Measurements from ENCODE around the gene EMX1.

EMX1 gene

GRCh38 chr2:72961036-72961720, 43.9 kb downstream of the EMX1 start:
- DNase-seq: no peak

GRCh38 chr2:72961853-72962468, 44.6 kb downstream of the EMX1 start:
- DNase-seq: no peak

- DNase-seq: no peak
Measured at GRCh38 chr2:72962911-72963310, 45.6 kb downstream of the EMX1 start.

GRCh38 chr2:72963423-72964145, 46.3 kb downstream of the EMX1 start:
- DNase-seq: peak; percentile 47

GRCh38 chr2:72964146-72964525, 46.8 kb downstream of the EMX1 start:
- DNase-seq: no peak

GRCh38 chr2:72965016-72965415, 47.7 kb downstream of the EMX1 start:
- DNase-seq: no peak

- DNase-seq: no peak
Measured at GRCh38 chr2:72965770-72966450, 48.6 kb downstream of the EMX1 start.

GRCh38 chr2:72968286-72968685, 51.0 kb downstream of the EMX1 start:
- DNase-seq: no peak

GRCh38 chr2:72969706-72970105, 52.4 kb downstream of the EMX1 start:
- no peak for DNase-seq

- DNase-seq: no peak
Measured at GRCh38 chr2:72971036-72971435, 53.7 kb downstream of the EMX1 start.

- no peak for DNase-seq
Measured at GRCh38 chr2:72972352-72973136, 55.2 kb downstream of the EMX1 start.

GRCh38 chr2:72973137-72973535, 55.8 kb downstream of the EMX1 start:
- DNase-seq: no peak

- peak; percentile 77 for DNase-seq
Measured at GRCh38 chr2:72973566-72974435, 56.5 kb downstream of the EMX1 start.

- peak; percentile 55 for DNase-seq
Measured at GRCh38 chr2:72974436-72974754, 57.1 kb downstream of the EMX1 start.

- peak; percentile 6 for DNase-seq
Measured at GRCh38 chr2:72975017-72975416, 57.7 kb downstream of the EMX1 start.

GRCh38 chr2:72979896-72980295, 62.6 kb downstream of the EMX1 start:
- no peak for DNase-seq

GRCh38 chr2:72980535-72981217, 63.4 kb downstream of the EMX1 start:
- DNase-seq: no peak

- DNase-seq: peak; percentile 6
Measured at GRCh38 chr2:72981536-72981935, 64.2 kb downstream of the EMX1 start.

GRCh38 chr2:72982219-72982618, 64.9 kb downstream of the EMX1 start:
- DNase-seq: no peak

- no peak for DNase-seq
Measured at GRCh38 chr2:72982781-72983499, 65.6 kb downstream of the EMX1 start.
